Inferior parietal cortex (tissue), 1 donor: ENCODE data around the gene PTPN20.
A peak's percentile ranks its signal among the peaks of the same experiment; 100 is the strongest.

Experiments used
- DNase-seq: peaks from one replicate; pipeline ENCODE4 v3.0.0-alpha.2; 2016; ENCODE audit errors: extremely low spot score

The PTPN20 gene

GRCh38 chr10:47034441-47035051, 123.3 kb downstream of the PTPN20 start:
- DNase-seq = no peak

GRCh38 chr10:47035171-47035818, 124.1 kb downstream of the PTPN20 start:
- no peak for DNase-seq

GRCh38 chr10:47035819-47036337, 124.7 kb downstream of the PTPN20 start:
- no peak for DNase-seq

- DNase-seq = no peak
Observed at GRCh38 chr10:47036771-47037170, 125.5 kb downstream of the PTPN20 start.

- DNase-seq = no peak
Observed at GRCh38 chr10:47037654-47038425, 126.6 kb downstream of the PTPN20 start.

GRCh38 chr10:47038881-47039561, 127.8 kb downstream of the PTPN20 start:
- DNase-seq = no peak

GRCh38 chr10:47039562-47039913, 128.3 kb downstream of the PTPN20 start:
- no peak for DNase-seq

- no peak for DNase-seq
Observed at GRCh38 chr10:47040041-47040491, 128.8 kb downstream of the PTPN20 start.

GRCh38 chr10:47040681-47041080, 129.5 kb downstream of the PTPN20 start:
- no peak for DNase-seq

- no peak for DNase-seq
Observed at GRCh38 chr10:47041396-47042198, 130.4 kb downstream of the PTPN20 start.

GRCh38 chr10:47042199-47042473, 130.9 kb downstream of the PTPN20 start:
- DNase-seq = no peak

GRCh38 chr10:47042780-47043750, 131.8 kb downstream of the PTPN20 start:
- DNase-seq = no peak

- no peak for DNase-seq
Observed at GRCh38 chr10:47043928-47044538, 132.8 kb downstream of the PTPN20 start.

- no peak for DNase-seq
Observed at GRCh38 chr10:47044741-47045140, 133.5 kb downstream of the PTPN20 start.

GRCh38 chr10:47045331-47045861, 134.2 kb downstream of the PTPN20 start:
- no peak for DNase-seq

- DNase-seq = no peak
Observed at GRCh38 chr10:47046321-47047126, 135.3 kb downstream of the PTPN20 start.

GRCh38 chr10:47047127-47047504, 135.9 kb downstream of the PTPN20 start:
- no peak for DNase-seq

- DNase-seq = peak; percentile 69
Observed at GRCh38 chr10:47047577-47048525, 136.6 kb downstream of the PTPN20 start.
